Measurements from ENCODE around the gene NDUFA6. TPM values are rescaled to one million over a fixed set of nuclear protein-coding genes. Genes with fewer than 3 reads are reported as not detected.
"Not testable (repeated sequence)": the region's sequence is repeated elsewhere in the genome, so short reads cannot be mapped to it uniquely, and the experiment has no call there.

Gene NDUFA6
- total RNA-seq = 100 to 1,000 TPM; 212 to 255 (median 231) TPM
- polyA plus RNA-seq = 467 TPM
- long read RNA-seq, donor 1, transcript NDUFA6-202 (3 exons, 1,256 nt) = major isoform, 416 of 426 reads
- long read RNA-seq, donor 1, partial matches to known transcripts = 0 of 426 reads
- long read RNA-seq, donor 1, other reads (novel, unspliced or antisense) = 10 of 426 reads
- long read RNA-seq, donor 2, transcript NDUFA6-202 (3 exons, 1,256 nt) = major isoform, 237 of 242 reads
- long read RNA-seq, donor 2, partial matches to known transcripts = 0 of 242 reads
- long read RNA-seq, donor 2, other reads (novel, unspliced or antisense) = 4 of 242 reads
- long read RNA-seq, donor 3, transcript NDUFA6-202 (3 exons, 1,256 nt) = major isoform, 205 of 212 reads
- long read RNA-seq, donor 3, partial matches to known transcripts = 0 of 212 reads
- long read RNA-seq, donor 3, other reads (novel, unspliced or antisense) = 5 of 212 reads
- long read RNA-seq, donor 4, transcript NDUFA6-202 (3 exons, 1,256 nt) = major isoform, 164 of 171 reads
- long read RNA-seq, donor 4, partial matches to known transcripts = 1 of 171 reads
- long read RNA-seq, donor 4, other reads (novel, unspliced or antisense) = 6 of 171 reads

DNA sequence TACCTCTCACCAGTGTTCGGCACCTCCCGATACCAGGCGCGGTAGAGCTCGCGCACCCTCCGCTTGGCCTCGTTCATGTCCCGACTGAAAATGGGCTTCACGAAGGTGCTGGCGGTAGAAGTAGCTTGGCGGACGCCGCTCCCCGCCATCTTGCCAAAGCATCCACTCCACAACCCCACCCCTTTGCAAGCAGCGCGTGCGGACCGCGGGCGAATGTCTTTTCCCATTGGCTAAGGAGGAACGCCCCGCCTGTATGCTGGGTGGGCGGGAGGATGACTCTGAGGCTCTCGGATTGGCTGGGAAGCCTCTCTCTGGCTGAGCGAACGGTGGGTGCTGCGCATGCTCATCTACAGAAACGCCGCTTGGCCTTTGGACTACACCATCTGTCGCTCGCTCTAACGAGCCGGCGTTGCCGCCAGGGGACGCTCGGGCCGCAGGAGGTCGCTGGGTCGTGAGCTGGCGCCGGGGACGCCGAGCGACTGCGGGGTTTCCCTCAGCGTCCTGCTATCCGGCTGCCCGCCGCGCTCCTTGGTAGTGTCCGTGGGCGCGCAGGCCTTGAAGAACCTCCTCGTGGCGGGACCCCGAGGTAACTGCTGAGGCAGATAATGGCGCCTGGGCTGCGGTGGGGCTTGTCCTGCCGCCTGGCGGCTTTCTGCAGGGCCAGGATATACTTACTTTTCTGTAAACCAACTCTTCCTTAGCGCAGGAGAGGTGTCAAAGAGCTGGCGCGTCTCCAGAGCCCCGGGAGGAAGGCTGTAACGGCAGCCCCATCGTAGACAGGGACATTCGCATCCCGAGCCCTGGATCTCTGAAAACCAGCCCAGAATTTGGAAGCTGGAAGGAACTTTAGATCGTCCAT is at the start of gene NDUFA6:
TSS of gene NDUFA6 (minus strand) at position 177 of the 859 bp plus-strand sequence. CDS start at position 149, 28 bp downstream.
- Histone ChIP-seq H3K27ac (ENCODE audit: low read length) (peak within 1 kb of the TSS; percentile 96), H3K4me3 (ENCODE audit: low read length) (peak within 1 kb of the TSS; percentile 65), H3K4me1 (ENCODE audit: control insufficient read depth, insufficient read depth, low read length) (peaks cover 10% of the 10 kb centered on the region), H3K9me3 (ENCODE audit: control insufficient read depth, low read length) (no peaks in the 10 kb centered on the region), H3K27me3 (ENCODE audit: control insufficient read depth, insufficient read depth) (no peaks in the 10 kb centered on the region)
- WGBS = under 1% methylated on average over 71 of the region's 71 CpGs
- ATAC-seq (peak; percentile 98), DNase-seq (peak; percentile 99)
- intact Hi-C loops (cut with DNase I) = loop anchor here in 2 of 4 donors (5.0 to 10.0 kb wide), 2 partner anchors 344 to 346 kb away; partner anchors contain the start of gene NFAM1 (in 1 of the 2)

DNA sequence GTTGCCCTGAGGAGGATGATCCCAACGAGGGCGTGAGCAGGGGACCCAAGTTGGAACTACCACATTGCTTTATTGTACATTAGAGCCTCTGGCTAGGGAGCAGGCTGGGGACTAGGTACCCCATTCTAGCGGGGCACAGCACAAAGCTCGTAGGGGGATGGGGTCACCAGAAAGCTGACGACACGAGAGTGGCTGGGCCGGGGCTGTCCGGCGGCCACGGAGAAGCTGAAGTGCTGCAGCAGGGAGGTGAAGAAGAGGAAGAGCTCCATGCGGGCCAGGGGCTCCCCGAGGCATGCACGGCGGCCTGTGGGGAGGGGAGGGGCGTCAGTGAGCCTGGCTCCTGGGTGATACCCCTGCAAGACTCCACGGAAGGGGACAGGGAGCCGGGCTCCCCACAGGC is 49.6 kb upstream of the NDUFA6 start:
- DNase-seq; H3K27ac ChIP-seq (ENCODE audit: low read length); H3K9me3 ChIP-seq (ENCODE audit: control insufficient read depth, low read length); intact Hi-C loops (cut with DNase I); H3K4me3 ChIP-seq (ENCODE audit: low read length); H3K27me3 ChIP-seq (ENCODE audit: control insufficient read depth, insufficient read depth); ATAC-seq; H3K4me1 ChIP-seq (ENCODE audit: control insufficient read depth, insufficient read depth, low read length): not testable (repeated sequence)
- 97% methylated on average over 13 of the region's 17 CpGs for WGBS

GRCh38 chr22:42139508-42139907 is 48.9 kb upstream of the NDUFA6 start:
- H3K27ac ChIP-seq (ENCODE audit: low read length); DNase-seq; H3K4me3 ChIP-seq (ENCODE audit: low read length); H3K27me3 ChIP-seq (ENCODE audit: control insufficient read depth, insufficient read depth); intact Hi-C loops (cut with DNase I); ATAC-seq; H3K9me3 ChIP-seq (ENCODE audit: control insufficient read depth, low read length); H3K4me1 ChIP-seq (ENCODE audit: control insufficient read depth, insufficient read depth, low read length): not testable (repeated sequence)
- WGBS = 91% methylated on average over 7 of the region's 7 CpGs

GRCh38 chr22:42138972-42139371 is 48.4 kb upstream of the NDUFA6 start:
- no peak for ATAC-seq
- Histone ChIP-seq H3K4me1 (ENCODE audit: control insufficient read depth, insufficient read depth, low read length) (no peaks in the 10 kb centered on the region), H3K27me3 (ENCODE audit: control insufficient read depth, insufficient read depth) (no peaks in the 10 kb centered on the region), H3K9me3 (ENCODE audit: control insufficient read depth, low read length) (no peaks in the 10 kb centered on the region), H3K27ac (ENCODE audit: low read length) (no peak overlapping the region), H3K4me3 (ENCODE audit: low read length) (no peak overlapping the region)
- no peak for DNase-seq
- WGBS = 96% methylated on average over 2 of the region's 2 CpGs
- intact Hi-C loops (cut with DNase I) = no loop called here

DNA sequence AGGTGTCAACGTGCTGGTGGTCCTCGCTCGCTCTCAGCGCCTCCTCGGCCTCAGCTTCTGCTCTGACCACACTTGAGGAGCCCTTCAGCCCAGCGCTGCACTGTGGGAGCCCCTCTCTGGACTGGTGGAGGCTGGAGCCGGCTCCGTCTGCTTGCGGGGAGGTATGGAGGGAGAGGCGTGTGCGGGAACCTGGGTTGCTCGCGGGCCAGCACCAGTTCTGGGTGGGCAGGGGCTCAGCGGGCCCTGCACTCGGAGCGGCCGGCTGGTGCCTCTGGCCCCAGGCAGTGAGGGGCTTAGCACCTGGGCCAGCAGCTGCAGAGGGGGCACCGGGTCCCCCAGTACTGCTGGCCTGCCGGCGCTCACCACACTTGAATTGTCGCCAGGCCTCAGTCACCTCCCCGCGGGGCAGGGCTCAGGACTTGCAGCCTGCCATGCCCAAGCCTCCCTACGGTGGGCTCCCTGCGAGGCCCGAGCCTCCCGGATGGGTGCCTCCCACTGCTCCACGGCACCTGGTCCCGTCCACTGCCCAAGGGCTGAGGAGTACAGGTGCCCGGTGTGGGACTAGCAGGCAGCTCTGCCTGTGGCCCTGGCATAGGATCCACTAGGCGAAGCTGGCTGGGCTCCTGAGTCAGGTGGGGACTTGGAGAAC is 47.7 kb upstream of the NDUFA6 start:
- intact Hi-C loops (cut with DNase I) = no loop called here
- ATAC-seq (no peak), DNase-seq (peak in 1 of 3 donors; percentile 39)
- H3K4me1 ChIP-seq (ENCODE audit: control insufficient read depth, insufficient read depth, low read length) = no peaks in the 10 kb centered on the region
- no peak overlapping the region for H3K4me3 ChIP-seq (ENCODE audit: low read length)
- 89% methylated on average over 31 of the region's 31 CpGs for WGBS
- no peaks in the 10 kb centered on the region for H3K27me3 ChIP-seq (ENCODE audit: control insufficient read depth, insufficient read depth)
- no peak overlapping the region for H3K27ac ChIP-seq (ENCODE audit: low read length)
- no peaks in the 10 kb centered on the region for H3K9me3 ChIP-seq (ENCODE audit: control insufficient read depth, low read length)

DNA sequence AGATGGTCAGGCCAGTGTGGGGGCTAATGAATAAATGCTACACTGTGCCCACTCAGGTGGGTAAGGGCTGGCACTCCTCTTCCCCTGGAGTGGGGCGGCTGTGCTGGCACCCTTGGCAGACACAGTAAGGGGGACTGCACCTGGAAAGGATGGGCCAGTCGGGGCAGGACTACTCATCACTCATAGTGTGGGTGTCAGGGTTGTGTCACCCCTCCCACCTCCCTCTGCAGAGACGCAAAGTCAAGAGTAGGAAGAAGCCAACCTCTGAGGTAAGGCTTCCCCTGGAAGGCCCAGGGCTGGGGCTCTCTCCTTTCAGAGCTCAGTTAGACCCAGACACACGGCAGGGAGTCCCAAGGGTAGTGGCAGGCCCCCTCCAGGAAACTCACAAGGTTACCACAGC is 45.1 kb upstream of the NDUFA6 start:
- intact Hi-C loops (cut with DNase I); H3K27me3 ChIP-seq (ENCODE audit: control insufficient read depth, insufficient read depth); H3K4me1 ChIP-seq (ENCODE audit: control insufficient read depth, insufficient read depth, low read length); H3K27ac ChIP-seq (ENCODE audit: low read length); ATAC-seq; DNase-seq; H3K4me3 ChIP-seq (ENCODE audit: low read length); H3K9me3 ChIP-seq (ENCODE audit: control insufficient read depth, low read length): not testable (repeated sequence)
- WGBS = no CpG with 5 or more reads among the region's 4 CpGs

- WGBS = 81% methylated on average over 24 of the region's 24 CpGs
- no peaks in the 10 kb centered on the region for H3K9me3 ChIP-seq (ENCODE audit: control insufficient read depth, low read length)
- H3K4me1 ChIP-seq (ENCODE audit: control insufficient read depth, insufficient read depth, low read length) = no peaks in the 10 kb centered on the region
- DNase-seq (no peak), ATAC-seq (no peak)
- H3K4me3 ChIP-seq (ENCODE audit: low read length) = no peak overlapping the region
- H3K27ac ChIP-seq (ENCODE audit: low read length) = no peak overlapping the region
- no peaks in the 10 kb centered on the region for H3K27me3 ChIP-seq (ENCODE audit: control insufficient read depth, insufficient read depth)
- intact Hi-C loops (cut with DNase I) = no loop called here
These were observed 43.8 kb upstream of the NDUFA6 start for GRCh38 chr22:42134100-42135020.

GRCh38 chr22:42132457-42132856 is 41.9 kb upstream of the NDUFA6 start:
- Histone ChIP-seq H3K9me3 (ENCODE audit: control insufficient read depth, low read length) (no peaks in the 10 kb centered on the region), H3K27me3 (ENCODE audit: control insufficient read depth, insufficient read depth) (no peaks in the 10 kb centered on the region), H3K27ac (ENCODE audit: low read length) (no peak overlapping the region), H3K4me3 (ENCODE audit: low read length) (no peak overlapping the region), H3K4me1 (ENCODE audit: control insufficient read depth, insufficient read depth, low read length) (no peaks in the 10 kb centered on the region)
- intact Hi-C loops (cut with DNase I) = no loop called here
- DNase-seq = no peak
- 67% methylated on average over 13 of the region's 13 CpGs for WGBS
- ATAC-seq = no peak

DNA sequence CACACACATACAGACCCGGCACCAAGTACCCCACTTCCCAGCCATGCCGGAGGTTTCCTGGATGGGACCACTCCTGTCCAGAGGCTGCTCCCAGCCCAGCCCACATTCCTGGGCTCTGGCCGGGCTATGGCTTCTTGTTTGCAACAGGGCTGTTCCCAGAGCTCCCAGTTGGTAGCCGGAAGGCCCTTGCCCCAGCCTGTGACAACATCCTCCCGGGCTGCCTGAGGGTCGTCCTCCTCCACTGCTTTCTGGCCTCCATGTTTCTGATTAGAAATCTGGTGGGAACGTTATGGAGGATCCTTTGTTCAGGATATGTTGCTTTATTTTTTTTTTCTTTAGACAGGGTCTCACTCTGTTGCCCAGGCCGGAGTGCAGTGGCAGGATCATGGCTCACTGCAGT is 41.0 kb upstream of the NDUFA6 start:
- no peaks in the 10 kb centered on the region for H3K9me3 ChIP-seq (ENCODE audit: control insufficient read depth, low read length)
- 72% methylated on average over 8 of the region's 8 CpGs for WGBS
- DNase-seq (no peak), ATAC-seq (no peak)
- intact Hi-C loops (cut with DNase I) = no loop called here
- no peaks in the 10 kb centered on the region for H3K27me3 ChIP-seq (ENCODE audit: control insufficient read depth, insufficient read depth)
- no peak overlapping the region for H3K4me3 ChIP-seq (ENCODE audit: low read length)
- H3K27ac ChIP-seq (ENCODE audit: low read length) = no peak overlapping the region
- H3K4me1 ChIP-seq (ENCODE audit: control insufficient read depth, insufficient read depth, low read length) = no peaks in the 10 kb centered on the region

Data from right cardiac atrium (tissue), 5 donors.